ENCODE measurements around the gene ATP5ME.

The ATP5ME gene

GRCh38 chr4:628821-629635, 45.0 kb downstream of the ATP5ME start:
- TF ChIP-seq SIN3A (IDR thresholded peaks at IDR 0.05; ENCODE audit: borderline replicate concordance, insufficient read depth, low read length) (no peak), REST (IDR thresholded peaks at IDR 0.05; ENCODE audit: insufficient read depth in 1 of 2, low read depth in 2 of 2, low read length in 2 of 2) (no peak), FOXP2 (optimal IDR thresholded peaks at IDR 0.05; ENCODE audit: borderline replicate concordance, extremely low read depth, extremely low read length, insufficient read depth) (no peak), TAF1 (IDR thresholded peaks at IDR 0.05; ENCODE audit: borderline replicate concordance, insufficient read depth, low read length) (no peak), POLR2AphosphoS5 (IDR thresholded peaks at IDR 0.05; ENCODE audit: low read depth, low read length) (no peak)

GRCh38 chr4:628311-628741, 45.8 kb downstream of the ATP5ME start:
- TF ChIP-seq REST (IDR thresholded peaks at IDR 0.05; ENCODE audit: insufficient read depth in 1 of 2, low read depth in 2 of 2, low read length in 2 of 2) (no peak), SIN3A (IDR thresholded peaks at IDR 0.05; ENCODE audit: borderline replicate concordance, insufficient read depth, low read length) (no peak), POLR2AphosphoS5 (IDR thresholded peaks at IDR 0.05; ENCODE audit: low read depth, low read length) (no peak), TAF1 (IDR thresholded peaks at IDR 0.05; ENCODE audit: borderline replicate concordance, insufficient read depth, low read length) (no peak), FOXP2 (optimal IDR thresholded peaks at IDR 0.05; ENCODE audit: borderline replicate concordance, extremely low read depth, extremely low read length, insufficient read depth) (no peak)

- TF ChIP-seq REST (IDR thresholded peaks at IDR 0.05; ENCODE audit: insufficient read depth in 1 of 2, low read depth in 2 of 2, low read length in 2 of 2): no peak
- TF ChIP-seq POLR2AphosphoS5 (IDR thresholded peaks at IDR 0.05; ENCODE audit: low read depth, low read length): no peak
- no peak for TF ChIP-seq FOXP2 (optimal IDR thresholded peaks at IDR 0.05; ENCODE audit: borderline replicate concordance, extremely low read depth, extremely low read length, insufficient read depth)
- TF ChIP-seq SIN3A (IDR thresholded peaks at IDR 0.05; ENCODE audit: borderline replicate concordance, insufficient read depth, low read length): no peak
- TF ChIP-seq TAF1 (IDR thresholded peaks at IDR 0.05; ENCODE audit: borderline replicate concordance, insufficient read depth, low read length): no peak
Observed at GRCh38 chr4:627347-628125, 46.5 kb downstream of the ATP5ME start.

GRCh38 chr4:626201-627091, 47.6 kb downstream of the ATP5ME start:
- TF ChIP-seq SIN3A (IDR thresholded peaks at IDR 0.05; ENCODE audit: borderline replicate concordance, insufficient read depth, low read length) (no peak), FOXP2 (optimal IDR thresholded peaks at IDR 0.05; ENCODE audit: borderline replicate concordance, extremely low read depth, extremely low read length, insufficient read depth) (no peak), POLR2AphosphoS5 (IDR thresholded peaks at IDR 0.05; ENCODE audit: low read depth, low read length) (no peak), REST (IDR thresholded peaks at IDR 0.05; ENCODE audit: insufficient read depth in 1 of 2, low read depth in 2 of 2, low read length in 2 of 2) (no peak), TAF1 (IDR thresholded peaks at IDR 0.05; ENCODE audit: borderline replicate concordance, insufficient read depth, low read length) (no peak)

Data from PFSK-1 (cell line).